ENCODE data around the gene AMIGO2.

Gene AMIGO2

DNA sequence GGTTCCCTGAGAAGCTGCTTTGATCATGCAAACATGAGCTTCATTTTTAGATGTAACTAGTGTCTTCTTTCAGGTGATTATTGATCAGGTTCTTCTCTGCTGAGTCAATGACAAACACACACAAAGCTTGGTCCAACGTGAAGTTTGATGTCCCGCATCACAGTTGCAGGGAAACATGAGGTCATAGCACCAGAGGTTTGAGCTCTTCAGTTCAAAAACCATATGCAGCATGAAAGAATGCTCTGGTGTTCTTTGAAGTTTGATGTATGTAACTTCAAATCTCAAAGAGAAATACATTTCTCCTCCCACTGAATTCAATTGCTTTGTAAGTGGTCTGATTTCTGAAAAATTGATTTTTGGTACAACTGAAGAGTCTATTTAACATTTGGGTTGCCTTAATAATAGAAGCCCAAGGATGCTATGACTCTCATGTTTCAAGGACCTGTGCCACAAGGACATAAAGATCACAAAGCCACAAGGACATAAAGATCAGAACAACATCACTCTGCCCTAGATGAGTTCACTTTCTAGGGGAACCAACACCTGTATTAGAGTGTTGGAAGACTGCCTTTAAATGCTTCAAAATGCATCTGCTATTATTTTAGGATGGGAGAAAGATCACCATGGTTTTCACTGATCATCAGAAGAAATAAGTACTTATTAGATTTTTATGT is 31.1 kb upstream of the AMIGO2 start:
- H3K36me3 ChIP-seq (ENCODE audit: control insufficient read depth, insufficient read depth, low read length), result no peaks in the 10 kb centered on the region
- H3K27me3 ChIP-seq (ENCODE audit: control insufficient read depth, insufficient read depth, low read length), result no peaks in the 10 kb centered on the region
- no peak overlapping the region for H3K4me3 ChIP-seq (ENCODE audit: low read depth, low read length)
- H3K9me3 ChIP-seq (ENCODE audit: control insufficient read depth, insufficient read depth, low read depth, low read length), result no peaks in the 10 kb centered on the region
- no peak overlapping the region for H3K9ac ChIP-seq (ENCODE audit: low read length)
- H3K27ac ChIP-seq (ENCODE audit: low read depth, low read length), result no peak overlapping the region
- H3K4me1 ChIP-seq (ENCODE audit: control insufficient read depth, insufficient read depth, low read length), result no peaks in the 10 kb centered on the region

DNA sequence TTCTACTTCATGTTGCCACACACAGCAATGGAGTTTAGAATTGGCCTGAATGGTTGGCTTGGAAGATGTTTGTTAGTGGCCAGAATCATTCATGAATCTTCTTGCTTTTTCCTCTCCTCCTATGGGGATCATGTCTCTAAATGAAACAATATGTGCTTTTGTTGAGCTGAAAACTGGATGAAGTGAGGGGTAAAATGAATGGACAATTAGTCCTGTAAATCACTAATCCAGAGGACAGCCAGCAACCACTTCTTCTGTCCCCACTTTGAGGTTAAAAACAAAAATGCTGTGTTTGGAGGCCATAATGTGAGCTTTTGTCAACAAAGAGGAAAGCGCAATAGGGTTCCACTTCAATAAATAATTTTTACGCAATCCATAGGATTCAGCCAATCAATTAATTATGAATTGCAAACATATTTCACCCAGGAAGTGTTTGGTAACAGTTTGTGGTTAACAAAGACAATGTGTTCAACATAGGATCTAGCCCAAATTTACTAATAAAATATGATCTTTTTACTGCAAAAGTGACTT is 30.3 kb upstream of the AMIGO2 start:
- Histone ChIP-seq H3K27ac (ENCODE audit: low read depth, low read length) (no peak overlapping the region), H3K4me1 (ENCODE audit: control insufficient read depth, insufficient read depth, low read length) (no peaks in the 10 kb centered on the region), H3K27me3 (ENCODE audit: control insufficient read depth, insufficient read depth, low read length) (no peaks in the 10 kb centered on the region), H3K9ac (ENCODE audit: low read length) (no peak overlapping the region), H3K36me3 (ENCODE audit: control insufficient read depth, insufficient read depth, low read length) (no peaks in the 10 kb centered on the region), H3K9me3 (ENCODE audit: control insufficient read depth, insufficient read depth, low read depth, low read length) (no peaks in the 10 kb centered on the region), H3K4me3 (ENCODE audit: low read depth, low read length) (no peak overlapping the region)

DNA sequence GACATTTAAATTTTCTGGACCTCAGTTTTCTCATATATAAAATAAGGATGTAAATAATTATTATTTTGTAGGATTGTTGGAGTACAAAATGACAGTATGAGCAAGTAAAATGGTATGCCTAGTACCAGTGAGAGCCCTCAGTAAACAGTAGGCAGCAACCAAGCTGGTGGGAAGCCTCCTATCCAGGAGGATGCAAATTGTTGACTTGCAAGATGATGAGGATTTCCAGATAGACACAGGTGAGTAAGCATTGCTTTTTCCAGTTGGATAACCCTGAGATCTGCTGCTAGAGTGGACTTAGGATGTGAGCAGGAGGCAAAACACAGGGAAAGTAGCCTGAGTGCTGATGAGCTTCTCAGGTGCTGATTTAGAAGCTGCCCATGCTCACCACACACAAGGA is 28.2 kb upstream of the AMIGO2 start:
- H3K4me1 ChIP-seq (ENCODE audit: control insufficient read depth, insufficient read depth, low read length), result no peaks in the 10 kb centered on the region
- H3K27me3 ChIP-seq (ENCODE audit: control insufficient read depth, insufficient read depth, low read length), result no peaks in the 10 kb centered on the region
- H3K9ac ChIP-seq (ENCODE audit: low read length), result no peak overlapping the region
- H3K36me3 ChIP-seq (ENCODE audit: control insufficient read depth, insufficient read depth, low read length), result no peaks in the 10 kb centered on the region
- no peak overlapping the region for H3K4me3 ChIP-seq (ENCODE audit: low read depth, low read length)
- H3K9me3 ChIP-seq (ENCODE audit: control insufficient read depth, insufficient read depth, low read depth, low read length), result no peaks in the 10 kb centered on the region
- no peak overlapping the region for H3K27ac ChIP-seq (ENCODE audit: low read depth, low read length)

DNA sequence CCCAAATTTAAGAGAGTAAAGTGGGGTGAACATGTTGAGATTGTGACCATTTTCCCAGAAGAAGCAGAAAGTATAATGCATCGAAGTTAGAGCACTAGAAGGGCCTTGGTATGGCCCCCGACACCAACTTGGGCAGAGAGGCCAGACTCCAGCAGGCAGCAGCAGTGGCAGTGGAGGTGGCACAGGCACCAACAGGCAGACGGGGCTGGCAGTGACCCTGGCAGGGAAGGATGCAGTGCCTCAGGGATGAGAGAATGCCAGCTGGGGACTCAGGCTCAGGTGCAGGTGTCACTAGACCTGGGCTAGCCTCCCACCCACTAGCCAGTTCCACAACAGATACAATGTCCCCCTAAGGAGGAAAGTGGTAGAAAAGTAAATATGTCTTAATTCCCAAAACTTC is 27.7 kb upstream of the AMIGO2 start:
- Histone ChIP-seq H3K27ac (ENCODE audit: low read depth, low read length) (no peak overlapping the region), H3K36me3 (ENCODE audit: control insufficient read depth, insufficient read depth, low read length) (no peaks in the 10 kb centered on the region), H3K4me1 (ENCODE audit: control insufficient read depth, insufficient read depth, low read length) (no peaks in the 10 kb centered on the region), H3K27me3 (ENCODE audit: control insufficient read depth, insufficient read depth, low read length) (no peaks in the 10 kb centered on the region), H3K9me3 (ENCODE audit: control insufficient read depth, insufficient read depth, low read depth, low read length) (no peaks in the 10 kb centered on the region), H3K4me3 (ENCODE audit: low read depth, low read length) (no peak overlapping the region), H3K9ac (ENCODE audit: low read length) (no peak overlapping the region)

DNA sequence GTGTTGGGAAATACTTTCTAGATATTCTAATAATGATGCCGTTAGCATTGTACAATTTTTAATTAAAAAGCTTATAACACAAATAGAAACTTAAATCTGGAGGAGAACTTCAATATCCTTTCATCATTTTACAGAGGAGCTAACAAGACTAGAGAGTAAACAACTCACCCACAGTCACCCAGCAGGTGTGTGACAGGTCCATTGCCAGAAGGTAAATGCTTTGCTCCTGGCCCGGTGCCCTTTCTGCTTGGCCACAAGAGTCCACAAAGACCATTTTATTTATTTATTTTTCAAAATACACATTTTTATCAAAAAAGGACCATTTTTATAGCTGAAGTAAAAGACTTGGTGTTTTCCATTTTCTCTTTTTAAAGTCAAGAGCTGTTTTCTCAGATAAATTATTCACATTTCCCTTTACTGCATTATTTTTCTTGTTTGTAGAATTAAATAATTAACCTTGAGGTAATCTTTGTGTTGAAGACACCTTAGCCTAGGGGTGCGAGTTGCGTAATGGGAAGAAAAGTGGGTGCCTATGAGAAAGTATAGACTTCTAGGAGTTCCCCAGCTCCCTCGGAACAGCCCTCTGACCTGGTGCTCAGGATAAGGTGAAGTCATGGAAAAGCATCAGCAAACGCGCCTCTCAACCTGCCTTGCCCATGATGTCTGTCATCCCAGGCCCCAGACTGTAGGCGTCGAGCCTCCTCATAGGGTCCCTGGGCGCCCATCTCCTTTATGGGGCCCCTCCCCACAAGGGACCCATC is 26.3 kb upstream of the AMIGO2 start:
- no peaks in the 10 kb centered on the region for H3K4me1 ChIP-seq (ENCODE audit: control insufficient read depth, insufficient read depth, low read length)
- no peak overlapping the region for H3K9ac ChIP-seq (ENCODE audit: low read length)
- H3K36me3 ChIP-seq (ENCODE audit: control insufficient read depth, insufficient read depth, low read length), result no peaks in the 10 kb centered on the region
- H3K9me3 ChIP-seq (ENCODE audit: control insufficient read depth, insufficient read depth, low read depth, low read length), result no peaks in the 10 kb centered on the region
- no peaks in the 10 kb centered on the region for H3K27me3 ChIP-seq (ENCODE audit: control insufficient read depth, insufficient read depth, low read length)
- H3K27ac ChIP-seq (ENCODE audit: low read depth, low read length), result no peak overlapping the region
- H3K4me3 ChIP-seq (ENCODE audit: low read depth, low read length), result no peak overlapping the region

DNA sequence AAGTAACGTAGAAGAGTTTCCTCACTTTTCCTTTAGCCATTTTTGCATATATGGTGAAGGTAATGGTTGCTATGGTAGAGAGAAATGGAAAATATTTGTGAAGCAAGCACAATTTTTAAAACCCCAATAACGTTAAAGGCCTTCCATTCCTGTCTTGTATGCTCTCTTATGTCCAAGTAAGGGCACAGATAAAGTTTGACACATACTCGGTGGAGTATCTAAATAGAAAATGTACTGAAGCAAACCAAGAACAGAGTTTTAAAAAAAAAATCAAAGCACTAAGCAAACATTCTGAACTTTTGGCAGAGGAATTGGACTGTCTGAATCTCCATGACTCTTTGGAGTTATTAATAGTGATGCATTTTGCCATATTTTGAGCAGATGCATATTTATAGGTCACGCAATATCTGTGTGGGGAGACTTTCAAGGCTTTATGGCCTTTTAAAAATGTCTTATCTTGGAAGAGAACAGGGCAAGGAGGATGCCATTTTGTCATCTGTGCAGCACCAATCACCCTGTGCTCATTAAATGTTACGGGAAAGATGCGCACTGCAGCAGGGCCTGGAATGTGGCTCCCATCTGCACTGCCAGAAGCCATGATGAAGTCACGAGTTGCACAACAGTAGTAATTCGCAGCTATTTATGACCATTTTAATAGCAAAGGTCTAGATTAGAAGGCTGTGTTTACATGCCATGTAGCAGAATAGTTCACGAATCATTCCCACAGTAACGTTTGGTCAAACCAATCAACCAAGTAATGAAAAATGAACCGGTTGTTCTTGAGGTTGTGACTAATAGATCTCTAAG is 23.3 kb upstream of the AMIGO2 start:
- Histone ChIP-seq H3K27me3 (ENCODE audit: control insufficient read depth, insufficient read depth, low read length) (no peaks in the 10 kb centered on the region), H3K9ac (ENCODE audit: low read length) (no peak overlapping the region), H3K36me3 (ENCODE audit: control insufficient read depth, insufficient read depth, low read length) (no peaks in the 10 kb centered on the region), H3K4me1 (ENCODE audit: control insufficient read depth, insufficient read depth, low read length) (no peaks in the 10 kb centered on the region), H3K27ac (ENCODE audit: low read depth, low read length) (no peak overlapping the region), H3K4me3 (ENCODE audit: low read depth, low read length) (no peak overlapping the region), H3K9me3 (ENCODE audit: control insufficient read depth, insufficient read depth, low read depth, low read length) (no peaks in the 10 kb centered on the region)

DNA sequence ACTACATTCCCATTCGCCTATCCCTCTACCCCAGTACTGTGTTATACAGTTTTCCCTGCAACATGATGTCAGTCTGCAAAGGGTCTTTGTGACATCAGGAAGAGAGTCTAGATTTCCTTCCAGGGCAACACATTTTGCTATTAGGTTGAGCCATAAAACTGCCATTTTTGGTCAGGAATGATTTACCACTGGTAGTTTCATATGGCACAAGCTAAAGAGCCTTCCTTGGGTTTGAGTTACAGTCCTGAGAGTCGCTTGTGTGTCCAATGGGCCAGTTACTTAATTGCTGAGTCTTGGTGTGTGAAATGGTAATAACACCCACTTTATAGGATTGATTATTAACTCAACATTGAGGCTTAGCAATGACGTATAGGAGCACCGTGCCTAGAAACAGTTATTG is 22.6 kb upstream of the AMIGO2 start:
- Histone ChIP-seq H3K9me3 (ENCODE audit: control insufficient read depth, insufficient read depth, low read depth, low read length) (no peaks in the 10 kb centered on the region), H3K9ac (ENCODE audit: low read length) (no peak overlapping the region), H3K27me3 (ENCODE audit: control insufficient read depth, insufficient read depth, low read length) (no peaks in the 10 kb centered on the region), H3K4me1 (ENCODE audit: control insufficient read depth, insufficient read depth, low read length) (no peaks in the 10 kb centered on the region), H3K4me3 (ENCODE audit: low read depth, low read length) (no peak overlapping the region), H3K36me3 (ENCODE audit: control insufficient read depth, insufficient read depth, low read length) (no peaks in the 10 kb centered on the region), H3K27ac (ENCODE audit: low read depth, low read length) (no peak overlapping the region)

DNA sequence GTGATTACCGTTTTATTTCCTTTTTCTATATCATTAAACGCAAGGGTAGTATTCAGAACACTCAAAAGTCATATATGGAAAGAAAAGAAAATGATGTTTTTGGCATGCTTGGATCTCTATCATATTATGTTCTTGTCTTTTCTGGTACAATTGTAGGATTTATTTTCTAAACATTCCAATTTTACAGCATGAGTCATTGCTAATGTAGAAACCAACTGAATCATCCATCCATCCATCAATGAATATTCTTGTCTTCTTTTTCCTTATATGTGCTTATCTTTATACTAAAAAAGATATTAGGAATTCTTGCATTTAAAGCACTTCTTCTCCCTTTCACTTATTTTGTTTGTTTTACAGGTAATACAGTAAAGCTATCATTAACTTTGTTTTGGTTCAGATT is 20.4 kb upstream of the AMIGO2 start:
- no peaks in the 10 kb centered on the region for H3K27me3 ChIP-seq (ENCODE audit: control insufficient read depth, insufficient read depth, low read length)

DNA sequence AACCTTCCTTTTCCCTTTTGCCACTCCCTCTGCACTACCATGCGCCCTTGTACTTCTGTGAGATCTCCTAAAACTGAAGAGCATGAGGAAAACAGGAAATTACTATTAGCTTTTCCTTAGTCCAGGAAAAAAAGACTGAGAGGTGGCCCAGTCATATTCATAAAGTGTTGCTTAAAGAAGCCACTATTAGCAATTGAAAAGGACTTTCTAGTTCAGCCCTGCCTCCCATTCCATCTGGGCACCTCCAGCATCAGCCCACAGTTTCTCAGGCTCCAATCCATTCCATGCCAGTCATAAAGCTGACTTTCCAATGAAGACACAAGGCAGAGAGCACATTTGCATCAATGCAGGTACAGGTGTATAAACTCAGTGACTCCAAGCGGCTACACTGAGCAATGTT is 19.9 kb upstream of the AMIGO2 start:
- Histone ChIP-seq H3K27ac (ENCODE audit: low read depth, low read length) (no peak overlapping the region), H3K9me3 (ENCODE audit: control insufficient read depth, insufficient read depth, low read depth, low read length) (no peaks in the 10 kb centered on the region), H3K4me1 (ENCODE audit: control insufficient read depth, insufficient read depth, low read length) (no peaks in the 10 kb centered on the region), H3K27me3 (ENCODE audit: control insufficient read depth, insufficient read depth, low read length) (no peaks in the 10 kb centered on the region), H3K36me3 (ENCODE audit: control insufficient read depth, insufficient read depth, low read length) (no peaks in the 10 kb centered on the region), H3K4me3 (ENCODE audit: low read depth, low read length) (no peak overlapping the region), H3K9ac (ENCODE audit: low read length) (no peak overlapping the region)

More for the DNA sequence above, 20.4 kb upstream of the AMIGO2 start:
- Histone ChIP-seq H3K4me1 (ENCODE audit: control insufficient read depth, insufficient read depth, low read length) (no peaks in the 10 kb centered on the region), H3K9ac (ENCODE audit: low read length) (no peak overlapping the region), H3K4me3 (ENCODE audit: low read depth, low read length) (no peak overlapping the region), H3K9me3 (ENCODE audit: control insufficient read depth, insufficient read depth, low read depth, low read length) (no peaks in the 10 kb centered on the region), H3K27ac (ENCODE audit: low read depth, low read length) (no peak overlapping the region), H3K36me3 (ENCODE audit: control insufficient read depth, insufficient read depth, low read length) (no peaks in the 10 kb centered on the region)

DNA sequence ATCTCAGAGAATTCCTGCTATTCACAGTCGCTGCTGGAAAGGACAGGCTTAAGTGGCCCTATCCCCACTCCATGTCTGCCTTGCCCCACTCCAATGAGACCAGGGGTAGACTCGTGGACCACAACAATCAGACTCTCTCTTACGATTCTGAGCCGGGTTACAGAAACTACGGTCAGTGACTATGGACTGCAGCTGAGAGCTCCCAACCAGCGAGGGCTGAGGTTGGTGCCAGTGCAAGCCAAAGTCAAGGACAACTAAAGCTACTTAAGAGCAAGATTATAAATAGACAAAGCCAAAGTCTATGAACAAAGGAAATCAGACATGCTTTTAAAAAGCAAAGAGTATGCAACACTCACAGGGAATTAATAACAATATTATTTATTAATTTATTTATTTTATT is 18.3 kb upstream of the AMIGO2 start:
- no peaks in the 10 kb centered on the region for H3K36me3 ChIP-seq (ENCODE audit: control insufficient read depth, insufficient read depth, low read length)
- H3K4me1 ChIP-seq (ENCODE audit: control insufficient read depth, insufficient read depth, low read length), result no peaks in the 10 kb centered on the region
- no peak overlapping the region for H3K4me3 ChIP-seq (ENCODE audit: low read depth, low read length)
- no peaks in the 10 kb centered on the region for H3K27me3 ChIP-seq (ENCODE audit: control insufficient read depth, insufficient read depth, low read length)
- no peak overlapping the region for H3K9ac ChIP-seq (ENCODE audit: low read length)
- no peak overlapping the region for H3K27ac ChIP-seq (ENCODE audit: low read depth, low read length)
- H3K9me3 ChIP-seq (ENCODE audit: control insufficient read depth, insufficient read depth, low read depth, low read length), result no peaks in the 10 kb centered on the region

Data from HUES6 (cell line).